Measurements from ENCODE around the gene NEURL3. TPM values are rescaled to one million over a fixed set of nuclear protein-coding genes. Genes with fewer than 3 reads are reported as not detected.

The NEURL3 gene
- total and polyA plus RNA-seq, 2 donors (not counting 1 experiment from before 2014, with no cell fraction given), result not detected

DNA sequence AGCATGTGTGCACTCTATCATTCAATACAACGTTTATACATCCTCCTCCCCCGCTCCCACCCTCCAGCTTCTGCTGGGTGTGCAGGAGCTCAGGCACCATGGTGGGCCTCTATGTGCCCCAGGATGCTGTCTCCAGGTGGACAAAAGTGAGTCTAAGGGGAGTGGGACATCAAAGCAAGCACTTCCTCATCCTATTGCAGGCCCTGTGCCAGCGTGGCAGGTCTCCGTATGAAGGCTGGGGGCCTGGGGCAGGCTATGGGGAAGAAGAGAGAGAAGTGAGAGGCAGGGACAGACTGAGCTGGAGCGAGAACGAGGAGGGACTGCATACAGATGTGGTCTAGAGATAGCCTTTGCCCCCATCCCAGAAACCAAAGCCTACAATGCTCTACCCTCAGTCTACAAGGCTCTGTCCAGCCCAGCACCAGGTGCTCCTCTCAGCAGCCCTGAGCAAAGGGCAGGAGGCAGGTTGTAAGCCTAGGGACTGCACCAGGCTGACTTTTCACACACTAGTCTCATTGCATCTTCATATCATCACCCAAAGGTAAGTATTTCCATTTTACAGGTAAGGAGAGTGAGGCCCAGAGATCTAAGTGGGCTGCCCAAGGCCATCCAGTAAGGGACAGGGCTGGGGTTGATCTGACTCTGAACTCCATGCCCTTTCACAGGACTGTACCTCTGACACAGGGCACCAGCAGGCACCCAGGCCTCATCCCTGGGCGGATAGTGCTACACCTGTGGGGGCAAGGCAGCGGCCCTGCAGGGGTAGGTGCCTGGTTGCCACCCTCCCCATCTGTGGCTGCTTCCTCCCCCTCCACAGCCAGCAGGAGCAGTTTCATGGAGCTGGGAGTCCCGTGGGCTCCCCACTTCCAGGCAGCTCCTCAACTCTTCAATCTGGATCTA, 17.4 kb upstream of the NEURL3 start:
- ChIA-PET POLR2A (interaction anchor here (0.5 kb wide), 1 partner anchor 135 kb away, joined by 4 read pairs; no protein-coding TSS in a partner anchor), CTCF (interaction anchor here (1.2 kb wide), 2 partner anchors 12 to 31 kb away, joined by 3 to 5 read pairs; no protein-coding TSS in a partner anchor)
- no peak for ATAC-seq (ENCODE audit: low read depth)
- WGBS (ENCODE audit: insufficient coverage), result 75% methylated on average over 6 of the region's 9 CpGs
- DNase-seq, result no peak
- Mint-ChIP-seq H3K27me3 (peaks cover 5% of the 10 kb centered on the region), H3K4me1 (peaks cover 11% of the 10 kb centered on the region), H3K4me3 (no peak overlapping the region), H3K27ac (no peak overlapping the region), H3K9me3 (ENCODE audit: insufficient read depth) (no peaks in the 10 kb centered on the region)
- Histone ChIP-seq H3K9ac (ENCODE audit: low read length) (no peak overlapping the region), H4K20me1 (ENCODE audit: control insufficient read depth, insufficient read depth, low read length, poor library complexity, severe bottlenecking) (no peaks in the 10 kb centered on the region), H3K4me3 (ENCODE audit: control extremely low read depth in 1 of 5, extremely low read depth in 1 of 5, insufficient read depth in 1 of 5, low read depth in 2 of 5, low read length in 4 of 5) (no peak overlapping the region), H3K9me3 (ENCODE audit: control extremely low read depth in 1 of 3, control insufficient read depth in 2 of 3, insufficient read depth in 1 of 3, low read length in 2 of 3) (no peaks in the 10 kb centered on the region), H2AFZ (ENCODE audit: insufficient read depth, low read depth, low read length, poor library complexity, severe bottlenecking) (no peak overlapping the region), H3K27me3 (replicated peaks in 1 of 4; ENCODE audit: control extremely low read depth in 1 of 4, control insufficient read depth in 3 of 4, insufficient read depth in 4 of 4, low read length in 3 of 4) (peaks cover 0 to 19% (median 0%) of the 10 kb centered on the region in 4 experiments), H3K4me2 (replicated peaks; ENCODE audit: low read depth, low read length, poor library complexity, severe bottlenecking) (no peak overlapping the region), H3K27ac (ENCODE audit: low read length in 2 of 2) (no peak overlapping the region), H3K36me3 (replicated peaks in 1 of 2; ENCODE audit: control extremely low read depth in 1 of 2, control insufficient read depth in 1 of 2, extremely low read depth in 1 of 2, insufficient read depth in 2 of 2, low read length in 1 of 2) (no peaks in the 10 kb centered on the region), H3K4me1 (ENCODE audit: control insufficient read depth in 2 of 2, insufficient read depth in 2 of 2, low read length in 2 of 2) (peaks cover 3 to 20% of the 10 kb centered on the region in 2 donors), H3K79me2 (ENCODE audit: control insufficient read depth, insufficient read depth, low read length) (no peaks in the 10 kb centered on the region)
- intact Hi-C loops (cut with micrococcal nuclease), result no loop called here
- TF ChIP-seq, protein P1, sequence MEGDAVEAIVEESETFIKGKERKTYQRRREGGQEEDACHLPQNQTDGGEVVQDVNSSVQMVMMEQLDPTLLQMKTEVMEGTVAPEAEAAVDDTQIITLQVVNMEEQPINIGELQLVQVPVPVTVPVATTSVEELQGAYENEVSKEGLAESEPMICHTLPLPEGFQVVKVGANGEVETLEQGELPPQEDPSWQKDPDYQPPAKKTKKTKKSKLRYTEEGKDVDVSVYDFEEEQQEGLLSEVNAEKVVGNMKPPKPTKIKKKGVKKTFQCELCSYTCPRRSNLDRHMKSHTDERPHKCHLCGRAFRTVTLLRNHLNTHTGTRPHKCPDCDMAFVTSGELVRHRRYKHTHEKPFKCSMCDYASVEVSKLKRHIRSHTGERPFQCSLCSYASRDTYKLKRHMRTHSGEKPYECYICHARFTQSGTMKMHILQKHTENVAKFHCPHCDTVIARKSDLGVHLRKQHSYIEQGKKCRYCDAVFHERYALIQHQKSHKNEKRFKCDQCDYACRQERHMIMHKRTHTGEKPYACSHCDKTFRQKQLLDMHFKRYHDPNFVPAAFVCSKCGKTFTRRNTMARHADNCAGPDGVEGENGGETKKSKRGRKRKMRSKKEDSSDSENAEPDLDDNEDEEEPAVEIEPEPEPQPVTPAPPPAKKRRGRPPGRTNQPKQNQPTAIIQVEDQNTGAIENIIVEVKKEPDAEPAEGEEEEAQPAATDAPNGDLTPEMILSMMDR (IDR thresholded peaks at IDR 0.05), result no peak
- no peak for TF ChIP-seq EZH2 (IDR thresholded peaks at IDR 0.05; ENCODE audit: borderline replicate concordance, insufficient read depth, low read depth, low read length, poor library complexity, severe bottlenecking)

DNA sequence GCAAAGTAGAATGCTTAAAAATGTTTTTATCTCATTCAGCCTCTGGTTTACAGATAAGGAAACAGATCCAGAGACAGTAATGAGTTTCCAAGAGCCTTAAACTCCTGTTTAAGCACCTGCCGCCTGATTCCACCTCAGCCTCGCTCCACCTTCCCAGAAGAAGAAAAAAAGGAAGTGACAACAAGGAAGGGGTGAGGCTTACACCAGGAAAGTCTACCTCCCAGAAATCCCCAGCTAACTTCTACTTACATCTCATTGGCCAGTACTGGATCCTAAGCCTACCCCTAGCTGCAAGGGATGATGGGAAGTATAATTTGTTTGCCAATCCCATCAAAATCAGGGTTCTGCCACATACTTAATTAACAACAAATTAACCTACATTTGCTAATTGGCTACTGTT, 16.1 kb upstream of the NEURL3 start:
- Histone ChIP-seq H3K4me3 (ENCODE audit: control extremely low read depth in 1 of 5, extremely low read depth in 1 of 5, insufficient read depth in 1 of 5, low read depth in 2 of 5, low read length in 4 of 5) (no peak overlapping the region), H3K9ac (ENCODE audit: low read length) (no peak overlapping the region), H4K20me1 (ENCODE audit: control insufficient read depth, insufficient read depth, low read length, poor library complexity, severe bottlenecking) (no peaks in the 10 kb centered on the region), H3K79me2 (ENCODE audit: control insufficient read depth, insufficient read depth, low read length) (no peaks in the 10 kb centered on the region), H2AFZ (ENCODE audit: insufficient read depth, low read depth, low read length, poor library complexity, severe bottlenecking) (no peak overlapping the region), H3K27me3 (replicated peaks in 1 of 4; ENCODE audit: control extremely low read depth in 1 of 4, control insufficient read depth in 3 of 4, insufficient read depth in 4 of 4, low read length in 3 of 4) (peaks cover 0 to 19% (median 0%) of the 10 kb centered on the region in 4 experiments), H3K27ac (ENCODE audit: low read length in 2 of 2) (no peak overlapping the region), H3K4me1 (ENCODE audit: control insufficient read depth in 2 of 2, insufficient read depth in 2 of 2, low read length in 2 of 2) (peaks cover 0 to 12% of the 10 kb centered on the region in 2 donors), H3K36me3 (replicated peaks in 1 of 2; ENCODE audit: control extremely low read depth in 1 of 2, control insufficient read depth in 1 of 2, extremely low read depth in 1 of 2, insufficient read depth in 2 of 2, low read length in 1 of 2) (no peaks in the 10 kb centered on the region), H3K4me2 (replicated peaks; ENCODE audit: low read depth, low read length, poor library complexity, severe bottlenecking) (no peak overlapping the region), H3K9me3 (ENCODE audit: control extremely low read depth in 1 of 3, control insufficient read depth in 2 of 3, insufficient read depth in 1 of 3, low read length in 2 of 3) (peaks cover 0 to 6% (median 5%) of the 10 kb centered on the region in 3 donors)
- no peak for DNase-seq
- H3K4me1 Mint-ChIP-seq, result peaks cover 5% of the 10 kb centered on the region
- WGBS (ENCODE audit: insufficient coverage), result no CpG with 5 or more reads among the region's 2 CpGs
- ChIA-PET POLR2A (no interaction called here), CTCF (interaction anchor here (1.2 kb wide), 1 partner anchor 33 kb away, joined by 5 read pairs; no protein-coding TSS in a partner anchor)
- H3K27me3 Mint-ChIP-seq, result peaks cover 5% of the 10 kb centered on the region
- H3K9me3 Mint-ChIP-seq (ENCODE audit: insufficient read depth), result peaks cover 3% of the 10 kb centered on the region
- no peak for ATAC-seq (ENCODE audit: low read depth)
- intact Hi-C loops (cut with micrococcal nuclease), result no loop called here
- H3K27ac Mint-ChIP-seq, result no peak overlapping the region
- H3K4me3 Mint-ChIP-seq, result no peak overlapping the region
- TF ChIP-seq, protein P1 (IDR thresholded peaks at IDR 0.05), result no peak
- TF ChIP-seq EZH2 (IDR thresholded peaks at IDR 0.05; ENCODE audit: borderline replicate concordance, insufficient read depth, low read depth, low read length, poor library complexity, severe bottlenecking), result no peak

All from B cell (primary cell).